Esophagus muscularis mucosa (tissue), 4 donors: ENCODE results near the gene RCOR1. TPM values are rescaled to one million over a fixed set of nuclear protein-coding genes. Genes with fewer than 3 reads are reported as not detected.

Source experiments
- DNase-seq: peaks from one replicate; pipeline ENCODE4 v3.0.0-alpha.2; 2017; ENCODE audit errors: extremely low spot score
- H3K27ac ChIP-seq, 4 donors: fragments of 200-600 bp; sonication (generic); replicated peaks in 1 of 4; 1 replicate in 3 of 4; 2 replicates in 1 of 4; pipeline ENCODE4 v1.5.1; 2016 to 2019; ENCODE audit warnings: mild to moderate bottlenecking in 1 of 4
- H3K27me3 ChIP-seq, 4 donors: fragments of 200-600 bp; sonication (generic); one replicate each; pipeline versions ENCODE4 v1.5.1 to v1.6.0; 2016 to 2019
- H3K36me3 ChIP-seq, 4 donors: fragments of 200-600 bp; sonication (generic); one replicate each; pipeline ENCODE4 v1.5.1; 2016 to 2019
- H3K4me1 ChIP-seq, 4 donors: fragments of 200-600 bp; sonication (generic); one replicate each; pipeline ENCODE4 v1.5.1; 2016 to 2019
- H3K4me3 ChIP-seq, 4 donors: fragments of 200-600 bp; sonication (generic); 1 replicate in 2 of 4; 2 replicates in 2 of 4; pipeline ENCODE4 v1.5.1; 2016 to 2019; ENCODE audit warnings: mild to moderate bottlenecking in 4 of 4, moderate library complexity in 1 of 4
- H3K9me3 ChIP-seq, 4 donors: fragments of 200-600 bp; sonication (generic); 1 replicate in 3 of 4; 2 replicates in 1 of 4; pipeline ENCODE4 v1.5.1; 2016 to 2019
- EP300 ChIP-seq: sonication (generic); formaldehyde crosslinking; IDR thresholded peaks from one replicate; pipeline ENCODE4 v1.6.1; 2017; ENCODE audit warnings: antibody characterized with exemption
- POLR2A ChIP-seq: fragments of 450-650 bp; IDR thresholded peaks from one replicate; pipeline ENCODE4 v1.6.1; 2017; ENCODE audit warnings: antibody characterized with exemption, moderate library complexity, mild to moderate bottlenecking, low read depth
- POLR2AphosphoS5 ChIP-seq, 2 donors: sonication (generic); formaldehyde crosslinking; IDR thresholded peaks; one replicate each; pipeline ENCODE4 v1.6.1; 2017; ENCODE audit warnings: antibody characterized with exemption in 2 of 2
- WGBS: methylation state at CpG from one replicate; pipeline ENCODE4 v1.1.5; 2018; 5-methylcytosine and 5-hydroxymethylcytosine counted together
- intact Hi-C: fragments of 100-400 bp; cut with DNase I; formaldehyde crosslinking; loops from one replicate; pipeline ENCODE4 v1.15.1; 2023
- total RNA-seq, 4 donors: library from RNA; depleted of rRNA; stranded (reverse); fragments of >200 nt; gene quantifications; one replicate each; pipeline versions ENCODE4 v1.1.0 to v1.2.1, GENCODE V29; 2016
- TF ChIP-seq, protein P1 (sequence below), 3 experiments: fragments of 200-600 bp in 2 of 3; fragments of 450-650 bp in 1 of 3; sonication (generic) in 2 of 3; IDR thresholded peaks; one replicate each; pipeline ENCODE4 v1.5.1; 2017 to 2019; ENCODE audit warnings: antibody characterized with exemption in 3 of 3, mild to moderate bottlenecking in 2 of 3, moderate library complexity in 1 of 3

RCOR1 gene
- total RNA-seq, 4 donors from 2014 or later: 12.9 to 14.8 (median 13.8) TPM

DNA sequence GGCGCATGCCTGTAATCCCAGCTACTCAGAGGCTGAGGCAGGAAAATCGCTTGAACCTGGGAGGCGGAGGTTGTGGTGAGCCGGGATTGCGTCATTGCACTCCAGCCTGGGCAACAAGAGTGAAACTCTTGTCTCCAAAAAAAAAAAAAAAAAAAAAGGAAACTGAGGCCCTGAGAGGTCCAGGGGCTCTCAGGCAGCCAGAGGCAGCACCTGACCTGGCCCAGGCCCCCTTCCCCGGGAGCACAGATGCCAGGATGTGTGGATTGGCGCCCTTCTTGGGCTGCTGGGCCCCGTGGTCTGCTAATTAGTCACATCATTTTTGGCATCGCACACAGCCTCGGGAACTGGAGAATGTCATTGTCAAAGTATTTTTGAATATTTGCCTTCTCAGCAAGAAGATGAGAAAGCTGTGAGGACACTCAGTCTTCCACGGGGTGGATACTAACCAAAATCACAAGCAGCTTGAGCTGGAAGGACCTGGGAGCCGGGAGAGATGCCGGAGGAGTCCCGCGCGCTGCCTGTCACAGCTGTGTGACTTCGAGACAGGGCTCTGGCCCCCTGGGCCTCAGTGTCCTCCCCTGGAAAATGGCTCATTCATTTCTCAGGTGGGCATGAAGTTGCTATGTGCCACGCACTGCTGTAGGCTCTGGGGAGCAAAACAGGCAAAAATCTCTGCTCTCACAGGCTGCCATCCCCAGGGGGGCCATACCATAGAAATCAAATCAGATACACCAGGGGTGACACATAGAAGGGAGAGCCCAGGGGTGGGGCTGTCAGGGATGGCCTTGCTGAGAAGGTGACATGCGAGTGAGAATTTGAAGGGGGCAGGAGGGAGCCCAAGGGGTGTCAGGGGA, 12.5 kb upstream of the RCOR1 start:
- TF ChIP-seq, protein P1, sequence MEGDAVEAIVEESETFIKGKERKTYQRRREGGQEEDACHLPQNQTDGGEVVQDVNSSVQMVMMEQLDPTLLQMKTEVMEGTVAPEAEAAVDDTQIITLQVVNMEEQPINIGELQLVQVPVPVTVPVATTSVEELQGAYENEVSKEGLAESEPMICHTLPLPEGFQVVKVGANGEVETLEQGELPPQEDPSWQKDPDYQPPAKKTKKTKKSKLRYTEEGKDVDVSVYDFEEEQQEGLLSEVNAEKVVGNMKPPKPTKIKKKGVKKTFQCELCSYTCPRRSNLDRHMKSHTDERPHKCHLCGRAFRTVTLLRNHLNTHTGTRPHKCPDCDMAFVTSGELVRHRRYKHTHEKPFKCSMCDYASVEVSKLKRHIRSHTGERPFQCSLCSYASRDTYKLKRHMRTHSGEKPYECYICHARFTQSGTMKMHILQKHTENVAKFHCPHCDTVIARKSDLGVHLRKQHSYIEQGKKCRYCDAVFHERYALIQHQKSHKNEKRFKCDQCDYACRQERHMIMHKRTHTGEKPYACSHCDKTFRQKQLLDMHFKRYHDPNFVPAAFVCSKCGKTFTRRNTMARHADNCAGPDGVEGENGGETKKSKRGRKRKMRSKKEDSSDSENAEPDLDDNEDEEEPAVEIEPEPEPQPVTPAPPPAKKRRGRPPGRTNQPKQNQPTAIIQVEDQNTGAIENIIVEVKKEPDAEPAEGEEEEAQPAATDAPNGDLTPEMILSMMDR (IDR thresholded peaks at IDR 0.05): no peak
- TF ChIP-seq POLR2AphosphoS5 (IDR thresholded peaks at IDR 0.05): peak in 1 of 2 donors; percentile 46
- Histone ChIP-seq H3K27me3 (peaks cover 0 to 1% (median 0%) of the 10 kb centered on the region in 4 donors), H3K4me1 (peaks cover 0 to 9% (median 7%) of the 10 kb centered on the region in 4 donors), H3K4me3 (no peak overlapping the region), H3K9me3 (no peaks in the 10 kb centered on the region), H3K36me3 (no peaks in the 10 kb centered on the region), H3K27ac (no peak overlapping the region)
- intact Hi-C loops: loop anchor here (10.0 kb wide), 1 partner anchor 145 kb away; no protein-coding TSS in a partner anchor
- no peak for DNase-seq
- 65% methylated on average over 18 of the region's 19 CpGs for WGBS

DNA sequence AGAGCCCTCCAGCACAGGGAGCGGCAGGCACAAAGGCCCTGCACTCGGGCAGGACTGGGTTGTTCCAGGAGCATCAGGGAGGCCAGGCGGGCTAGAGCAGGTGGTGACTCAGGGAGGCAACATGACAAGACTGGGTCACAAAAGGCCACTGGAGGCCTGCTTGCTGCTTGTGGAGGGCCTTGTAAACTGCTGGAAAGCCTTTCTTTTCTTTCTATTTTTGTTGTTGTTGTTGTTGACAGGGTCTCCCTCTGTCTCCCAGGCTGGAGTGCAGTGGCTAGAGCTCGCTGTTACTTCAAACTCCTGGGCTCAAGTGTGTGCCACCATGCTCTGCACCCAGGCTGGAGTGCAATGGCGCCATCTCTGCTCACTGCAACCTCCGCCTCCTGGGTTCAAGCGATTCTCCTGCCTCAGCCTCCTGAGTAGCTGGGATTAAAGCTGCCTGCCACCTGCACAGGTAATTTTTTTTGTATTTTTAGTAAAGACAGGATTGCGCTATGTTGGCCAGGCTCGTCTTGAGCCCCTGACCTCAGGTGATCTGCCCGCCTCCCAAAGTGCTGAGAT, 11.8 kb upstream of the RCOR1 start:
- Histone ChIP-seq H3K36me3 (no peaks in the 10 kb centered on the region), H3K4me3 (no peak overlapping the region), H3K27me3 (no peaks in the 10 kb centered on the region), H3K27ac (no peak overlapping the region), H3K9me3 (no peaks in the 10 kb centered on the region), H3K4me1 (peaks cover 0 to 9% (median 7%) of the 10 kb centered on the region in 4 donors)
- intact Hi-C loops: loop anchor here (10.0 kb wide), 1 partner anchor 146 kb away; no protein-coding TSS in a partner anchor
- TF ChIP-seq POLR2A (no peak), POLR2AphosphoS5 (IDR thresholded peaks at IDR 0.05) (no peak), EP300 (no peak)
- TF ChIP-seq, protein P1 (IDR thresholded peaks at IDR 0.05): no peak
- 90% methylated on average over 10 of the region's 10 CpGs for WGBS
- DNase-seq: no peak

DNA sequence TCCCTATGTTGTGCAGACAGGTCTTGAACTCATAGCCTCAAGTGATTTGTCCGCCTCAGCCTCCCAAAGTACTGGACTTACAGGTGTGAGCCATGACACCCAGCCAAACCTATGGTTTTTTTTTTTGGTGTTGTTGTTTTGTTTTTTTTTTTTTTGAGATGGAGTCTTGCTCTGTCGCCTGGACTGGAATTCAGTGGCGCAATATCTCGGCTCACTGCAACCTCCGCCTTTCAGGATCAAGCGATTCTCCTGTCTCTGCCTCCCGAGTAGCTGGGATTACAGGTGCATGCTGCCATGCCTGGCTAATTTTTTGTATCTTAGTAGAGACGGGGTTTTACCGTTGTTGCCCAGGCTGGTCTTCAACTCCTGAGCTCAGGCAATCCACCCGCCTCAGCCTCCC, 11.3 kb upstream of the RCOR1 start:
- peaks cover 0 to 9% (median 7%) of the 10 kb centered on the region in 4 donors for H3K4me1 ChIP-seq
- H3K27me3 ChIP-seq: no peaks in the 10 kb centered on the region
- no peaks in the 10 kb centered on the region for H3K36me3 ChIP-seq
- H3K9me3 ChIP-seq: no peaks in the 10 kb centered on the region
- intact Hi-C loops: loop anchor here (10.0 kb wide), 1 partner anchor 146 kb away; no protein-coding TSS in a partner anchor
- H3K4me3 ChIP-seq: no peak overlapping the region
- TF ChIP-seq POLR2A: no peak
- TF ChIP-seq POLR2AphosphoS5 (IDR thresholded peaks at IDR 0.05): no peak
- TF ChIP-seq, protein P1 (IDR thresholded peaks at IDR 0.05): no peak
- TF ChIP-seq EP300: no peak
- no peak for DNase-seq
- 92% methylated on average over 10 of the region's 10 CpGs for WGBS
- H3K27ac ChIP-seq: no peak overlapping the region

DNA sequence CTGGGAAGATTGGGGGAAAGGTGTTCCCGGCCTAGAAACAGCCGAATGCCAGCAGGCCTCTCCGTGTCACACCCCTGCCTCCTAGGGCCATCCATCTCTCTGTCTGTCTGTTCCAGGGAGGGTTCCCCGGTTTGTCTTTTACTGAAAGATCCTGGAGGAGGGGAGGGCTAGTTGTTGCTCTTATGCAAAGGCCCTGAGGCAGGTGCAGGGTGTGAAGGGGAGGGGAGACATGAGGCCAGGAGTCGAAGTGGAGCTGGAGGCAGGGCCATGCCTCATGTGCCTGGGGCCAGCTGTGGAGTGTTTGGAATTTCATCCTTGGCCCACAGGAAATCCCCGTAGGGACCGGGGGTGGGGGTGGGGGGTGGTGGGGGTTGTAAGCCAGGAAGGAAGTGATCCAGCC, 8.7 kb upstream of the RCOR1 start:
- WGBS: 59% methylated on average over 4 of the region's 7 CpGs
- H3K4me1 ChIP-seq: peaks cover 0 to 9% (median 7%) of the 10 kb centered on the region in 4 donors
- TF ChIP-seq POLR2AphosphoS5 (IDR thresholded peaks at IDR 0.05): no peak
- TF ChIP-seq POLR2A: no peak
- TF ChIP-seq, protein P1 (IDR thresholded peaks at IDR 0.05): no peak
- TF ChIP-seq EP300: no peak
- no peak for DNase-seq
- H3K9me3 ChIP-seq: no peaks in the 10 kb centered on the region
- no peak overlapping the region for H3K27ac ChIP-seq
- no peak overlapping the region for H3K4me3 ChIP-seq
- no peaks in the 10 kb centered on the region for H3K36me3 ChIP-seq
- no peaks in the 10 kb centered on the region for H3K27me3 ChIP-seq
- intact Hi-C loops: loop anchor here (10.0 kb wide), 1 partner anchor 149 kb away; no protein-coding TSS in a partner anchor
